Effector memory CD8-positive, alpha-beta T cell (primary cell): ENCODE measurements around the gene EPRS1.
A peak's percentile ranks its signal among the peaks of the same experiment; 100 is the strongest.

Experiments
- ATAC-seq: fragments of 150-1000 bp; cut with Tn5 transposase; replicated peaks from 2 replicates; pipeline ENCODE4 v1.10.0; 2021; ENCODE audit warnings: mild to moderate bottlenecking, moderate library complexity
- DNase-seq, 3 experiments: peaks; one replicate each; pipeline ENCODE4 v3.0.0; 2021
- H3K27ac Mint-ChIP-seq, 2 donors: one replicate each; pipeline ENCODE4 v1.8.0; 2022; ENCODE audit warnings: mild to moderate bottlenecking in 2 of 2, mixed read lengths in 2 of 2, moderate library complexity in 2 of 2
- H3K27me3 Mint-ChIP-seq, 2 donors: one replicate each; pipeline ENCODE4 v1.8.0; 2022; ENCODE audit warnings: mixed read lengths in 2 of 2
- H3K36me3 Mint-ChIP-seq: one replicate; pipeline ENCODE4 v1.8.0; 2022; ENCODE audit warnings: mild to moderate bottlenecking, moderate library complexity, mixed read lengths; ENCODE audit not compliant: insufficient read depth
- H3K4me1 Mint-ChIP-seq, 2 donors: one replicate each; pipeline ENCODE4 v1.8.0; 2022; ENCODE audit warnings: low read depth in 2 of 2, mixed read lengths in 2 of 2
- H3K4me3 Mint-ChIP-seq, 2 donors: one replicate each; pipeline ENCODE4 v1.8.0; 2022; ENCODE audit warnings: mild to moderate bottlenecking in 2 of 2, mixed read lengths in 2 of 2, moderate library complexity in 2 of 2
- H3K9me3 Mint-ChIP-seq, 2 donors: one replicate each; pipeline ENCODE4 v1.8.0; 2022; ENCODE audit warnings: mixed read lengths in 2 of 2

EPRS1 gene

GRCh38 chr1:220013497-220013896, 32.8 kb downstream of the EPRS1 start:
- Mint-ChIP-seq H3K27ac (peak overlapping the region; percentile 44 to 88), H3K27me3 (no peaks in the 10 kb centered on the region), H3K4me3 (no peak overlapping the region), H3K9me3 (no peaks in the 10 kb centered on the region), H3K4me1 (peaks cover 6 to 14% of the 10 kb centered on the region in 2 donors), H3K36me3 (peaks cover 80% of the 10 kb centered on the region)
- ATAC-seq: no peak
- no peak for DNase-seq

- peaks cover 80% of the 10 kb centered on the region for H3K36me3 Mint-ChIP-seq
- H3K4me1 Mint-ChIP-seq: peaks cover 6 to 14% of the 10 kb centered on the region in 2 donors
- ATAC-seq (no peak), DNase-seq (no peak)
- no peak overlapping the region for H3K4me3 Mint-ChIP-seq
- no peaks in the 10 kb centered on the region for H3K27me3 Mint-ChIP-seq
- peak overlapping the region in 1 of 2 donors; percentile 28 for H3K27ac Mint-ChIP-seq
- H3K9me3 Mint-ChIP-seq: no peaks in the 10 kb centered on the region
Measured at GRCh38 chr1:220012259-220012658, 34.0 kb downstream of the EPRS1 start.

GRCh38 chr1:220011620-220012019, 34.7 kb downstream of the EPRS1 start:
- no peak for ATAC-seq
- no peak for DNase-seq
- no peaks in the 10 kb centered on the region for H3K27me3 Mint-ChIP-seq
- H3K27ac Mint-ChIP-seq: peak overlapping the region in 1 of 2 donors; percentile 28
- H3K9me3 Mint-ChIP-seq: no peaks in the 10 kb centered on the region
- H3K4me3 Mint-ChIP-seq: no peak overlapping the region
- H3K4me1 Mint-ChIP-seq: peaks cover 6 to 14% of the 10 kb centered on the region in 2 donors
- H3K36me3 Mint-ChIP-seq: peaks cover 75% of the 10 kb centered on the region

- Mint-ChIP-seq H3K9me3 (no peaks in the 10 kb centered on the region), H3K4me1 (no peaks in the 10 kb centered on the region), H3K4me3 (no peak overlapping the region), H3K36me3 (peaks cover 81% of the 10 kb centered on the region), H3K27ac (no peak overlapping the region), H3K27me3 (no peaks in the 10 kb centered on the region)
- DNase-seq: no peak
- ATAC-seq: no peak
Measured at GRCh38 chr1:220007438-220007837, 38.9 kb downstream of the EPRS1 start.

GRCh38 chr1:220005489-220005888, 40.8 kb downstream of the EPRS1 start:
- no peak for ATAC-seq
- Mint-ChIP-seq H3K4me1 (no peaks in the 10 kb centered on the region), H3K36me3 (peaks cover 88% of the 10 kb centered on the region), H3K4me3 (no peak overlapping the region), H3K27ac (no peak overlapping the region), H3K9me3 (no peaks in the 10 kb centered on the region), H3K27me3 (no peaks in the 10 kb centered on the region)
- no peak for DNase-seq

- H3K27ac Mint-ChIP-seq: no peak overlapping the region
- no peaks in the 10 kb centered on the region for H3K9me3 Mint-ChIP-seq
- H3K4me3 Mint-ChIP-seq: no peak overlapping the region
- no peak for ATAC-seq
- no peak for DNase-seq
- H3K4me1 Mint-ChIP-seq: no peaks in the 10 kb centered on the region
- no peaks in the 10 kb centered on the region for H3K27me3 Mint-ChIP-seq
- H3K36me3 Mint-ChIP-seq: peaks cover 86% of the 10 kb centered on the region
Measured at GRCh38 chr1:220003610-220004299, 42.5 kb downstream of the EPRS1 start.

GRCh38 chr1:220003015-220003414, 43.3 kb downstream of the EPRS1 start:
- no peak for ATAC-seq
- no peak overlapping the region for H3K27ac Mint-ChIP-seq
- H3K4me3 Mint-ChIP-seq: no peak overlapping the region
- DNase-seq: no peak
- peaks cover 86% of the 10 kb centered on the region for H3K36me3 Mint-ChIP-seq
- H3K4me1 Mint-ChIP-seq: no peaks in the 10 kb centered on the region
- H3K27me3 Mint-ChIP-seq: no peaks in the 10 kb centered on the region
- H3K9me3 Mint-ChIP-seq: no peaks in the 10 kb centered on the region

- Mint-ChIP-seq H3K36me3 (peaks cover 88% of the 10 kb centered on the region), H3K27me3 (no peaks in the 10 kb centered on the region)
Measured at GRCh38 chr1:220001095-220001501, 45.2 kb downstream of the EPRS1 start.

GRCh38 chr1:219999821-220000220, 46.5 kb downstream of the EPRS1 start:
- Mint-ChIP-seq H3K27ac (no peak overlapping the region), H3K4me3 (no peak overlapping the region), H3K4me1 (peaks cover 0 to 4% of the 10 kb centered on the region in 2 donors), H3K9me3 (no peaks in the 10 kb centered on the region), H3K27me3 (no peaks in the 10 kb centered on the region), H3K36me3 (peaks cover 77% of the 10 kb centered on the region)
- DNase-seq: no peak
- ATAC-seq: no peak

More at GRCh38 chr1:220001095-220001501, 45.2 kb downstream of the EPRS1 start:
- Mint-ChIP-seq H3K4me1 (no peaks in the 10 kb centered on the region), H3K4me3 (no peak overlapping the region), H3K9me3 (no peaks in the 10 kb centered on the region), H3K27ac (no peak overlapping the region)
- DNase-seq: no peak
- ATAC-seq: no peak
